RPMI8226 (cell line): ENCODE measurements around the gene SYCP2.
"Not testable (repeated sequence)": the region's sequence is repeated elsewhere in the genome, so short reads cannot be mapped to it uniquely, and the experiment has no call there.

ENCODE experiments used
- DNase-seq: peaks from one replicate; pipeline ENCODE4 v3.0.0-alpha.2; 2015

The SYCP2 gene

GRCh38 chr20:59890035-59890434 lies 43.4 kb downstream of the SYCP2 start:
- not testable (repeated sequence) for DNase-seq

GRCh38 chr20:59888050-59888449 lies 45.4 kb downstream of the SYCP2 start:
- no peak for DNase-seq

GRCh38 chr20:59884494-59884893 lies 48.9 kb downstream of the SYCP2 start:
- DNase-seq = no peak

- DNase-seq = no peak
These were observed 53.2 kb downstream of the SYCP2 start for GRCh38 chr20:59880198-59880597.

- no peak for DNase-seq
These were observed 60.0 kb downstream of the SYCP2 start for GRCh38 chr20:59873409-59873808.

- no peak for DNase-seq
These were observed 62.3 kb downstream of the SYCP2 start for GRCh38 chr20:59871096-59871495.

- no peak for DNase-seq
These were observed 67.1 kb downstream of the SYCP2 start for GRCh38 chr20:59866338-59866737.

GRCh38 chr20:59864726-59865125 lies 68.7 kb downstream of the SYCP2 start:
- no peak for DNase-seq

- no peak for DNase-seq
These were observed 70.4 kb downstream of the SYCP2 start for GRCh38 chr20:59863058-59863457.

GRCh38 chr20:59861401-59861800 lies 72.0 kb downstream of the SYCP2 start:
- DNase-seq = no peak

GRCh38 chr20:59858425-59858824 lies 75.0 kb downstream of the SYCP2 start:
- DNase-seq = no peak

GRCh38 chr20:59857966-59858365 lies 75.5 kb downstream of the SYCP2 start:
- no peak for DNase-seq

GRCh38 chr20:59856941-59857340 lies 76.5 kb downstream of the SYCP2 start:
- DNase-seq = not testable (repeated sequence)

GRCh38 chr20:59856526-59856925 lies 76.9 kb downstream of the SYCP2 start:
- not testable (repeated sequence) for DNase-seq

GRCh38 chr20:59850018-59850641 lies 83.3 kb downstream of the SYCP2 start:
- DNase-seq = peak; percentile 41

GRCh38 chr20:59848182-59848581 lies 85.3 kb downstream of the SYCP2 start:
- no peak for DNase-seq

GRCh38 chr20:59845472-59845871 lies 88.0 kb downstream of the SYCP2 start:
- DNase-seq = no peak

GRCh38 chr20:59839400-59839799 lies 94.0 kb downstream of the SYCP2 start:
- no peak for DNase-seq

- peak; percentile 28 for DNase-seq
These were observed 95.6 kb downstream of the SYCP2 start for GRCh38 chr20:59837623-59838394.

- no peak for DNase-seq
These were observed 96.7 kb downstream of the SYCP2 start for GRCh38 chr20:59836767-59837166.

- peak; percentile 18 for DNase-seq
These were observed 97.7 kb downstream of the SYCP2 start for GRCh38 chr20:59835448-59836395.

- no peak for DNase-seq
These were observed 98.4 kb downstream of the SYCP2 start for GRCh38 chr20:59835057-59835447.
